ENCODE results near the gene SH3GL2.
A peak's percentile ranks its signal among the peaks of the same experiment; 100 is the strongest.

DNA sequence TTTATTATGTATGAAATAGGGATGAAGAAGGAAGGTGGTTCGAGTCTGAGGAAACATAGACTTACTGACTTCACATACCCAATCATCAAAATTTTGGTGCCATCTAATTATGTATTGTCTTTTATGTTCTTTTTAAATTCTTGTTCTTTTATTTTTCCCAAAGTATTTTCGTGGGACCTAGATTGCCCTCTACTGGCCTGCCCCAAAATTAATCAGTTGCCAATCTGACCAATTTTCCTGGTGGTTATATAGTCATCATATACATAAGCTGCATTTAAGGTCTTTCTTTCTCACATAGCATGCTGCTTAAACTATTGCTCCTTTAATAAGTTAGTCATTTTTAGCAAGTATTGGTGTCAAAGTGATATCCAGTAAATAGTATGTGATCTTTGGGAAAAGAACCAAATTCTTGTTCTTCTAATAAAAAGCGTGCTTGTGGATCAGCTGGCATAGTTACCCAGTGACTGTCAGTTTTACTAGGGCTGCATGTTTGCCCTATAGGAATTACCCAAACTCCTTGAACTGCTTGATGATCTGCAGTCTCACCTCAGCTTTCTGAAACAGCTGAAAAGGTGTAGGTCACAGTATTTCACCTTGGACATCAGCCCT, 223.5 kb downstream of the SH3GL2 start:
- TF ChIP-seq CTCF (IDR thresholded peaks at IDR 0.05) (peak in 3 of 6 experiments; percentile 51 to 64 (median 53)), POLR2A (IDR thresholded peaks at IDR 0.05) (no peak)

Data from thyroid gland (tissue), 4 donors.